HG03175 (cell line): ENCODE results near the gene MYRIP.

Source experiments
- ATAC-seq: cut with Tn5 transposase; IDR thresholded peaks from one replicate; pipeline ENCODE4 v1.9.1; 2021; ENCODE audit warnings: mild to moderate bottlenecking, moderate library complexity; ENCODE audit not compliant: unreplicated experiment

MYRIP gene

DNA sequence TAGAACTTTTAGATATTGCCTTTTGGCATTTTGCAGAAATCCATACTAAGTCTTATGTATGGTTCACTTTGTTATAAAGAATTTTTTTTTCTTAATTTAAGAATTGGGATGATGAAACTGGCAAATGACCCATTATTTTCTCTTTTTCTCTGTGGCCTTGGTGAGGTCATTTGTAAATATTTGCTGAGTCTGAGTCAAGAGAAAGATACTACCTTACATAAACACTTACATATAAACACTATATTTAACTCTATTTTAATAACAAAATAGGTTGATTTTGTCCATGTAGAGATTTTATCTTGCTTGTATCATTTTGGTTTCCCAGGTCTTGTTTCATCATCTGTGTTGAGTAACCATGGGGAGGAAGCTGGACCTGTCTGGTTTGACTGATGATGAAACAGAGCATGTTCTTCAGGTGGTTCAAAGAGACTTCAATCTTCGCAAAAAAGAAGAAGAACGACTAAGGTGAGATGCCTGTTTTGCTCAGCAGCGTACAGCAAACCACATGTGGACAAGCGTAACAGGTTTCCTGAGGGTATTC, 91.1 kb downstream of the MYRIP start:
- no peak for ATAC-seq

DNA sequence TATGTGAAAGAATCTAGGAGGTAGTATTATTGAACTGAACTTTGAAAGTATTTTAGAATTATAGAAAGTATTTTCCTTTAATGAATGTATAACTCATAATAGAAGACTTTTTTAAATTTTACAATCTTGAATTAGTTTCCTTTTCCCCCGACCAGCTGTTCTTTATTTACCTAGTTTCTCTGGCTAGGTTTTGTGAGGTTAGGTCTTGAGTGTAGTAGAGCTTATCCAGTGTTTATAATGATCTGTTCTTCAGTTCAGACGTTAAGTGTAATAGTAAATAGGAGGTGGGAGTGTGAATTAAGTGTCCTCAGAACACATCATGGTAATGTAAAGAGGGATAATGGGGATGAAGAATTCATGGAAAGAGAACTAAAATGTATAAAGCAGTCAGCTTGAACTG, 93.8 kb downstream of the MYRIP start:
- ATAC-seq, result no peak

GRCh38 chr3:39905788-39906187, 96.4 kb downstream of the MYRIP start:
- no peak for ATAC-seq

- ATAC-seq, result no peak
Observed at GRCh38 chr3:39907981-39908380, 98.6 kb downstream of the MYRIP start.

DNA sequence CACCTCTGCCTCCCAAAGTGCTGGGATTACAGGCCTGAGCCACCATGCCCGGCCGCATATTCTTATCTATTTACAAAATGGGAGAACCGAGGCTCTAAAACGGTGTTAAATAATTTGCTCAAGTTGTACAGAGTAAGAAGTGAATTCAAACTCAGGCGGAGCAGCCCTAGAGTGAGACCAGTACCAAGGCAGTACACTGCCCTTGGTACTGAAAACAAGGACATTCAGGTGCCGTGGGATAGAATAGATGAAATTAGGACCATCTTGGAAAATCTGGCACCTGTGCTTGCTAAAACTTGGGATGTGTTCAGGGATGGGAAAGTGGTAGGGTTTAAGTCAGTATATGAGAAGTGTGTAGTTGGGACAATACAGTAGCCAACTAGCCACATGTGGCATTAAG, 100.7 kb downstream of the MYRIP start:
- ATAC-seq, result no peak

- no peak for ATAC-seq
Observed at GRCh38 chr3:39910826-39911464, 101.5 kb downstream of the MYRIP start.

GRCh38 chr3:39911465-39912309, 102.3 kb downstream of the MYRIP start:
- no peak for ATAC-seq

GRCh38 chr3:39915027-39915426, 105.6 kb downstream of the MYRIP start:
- no peak for ATAC-seq

DNA sequence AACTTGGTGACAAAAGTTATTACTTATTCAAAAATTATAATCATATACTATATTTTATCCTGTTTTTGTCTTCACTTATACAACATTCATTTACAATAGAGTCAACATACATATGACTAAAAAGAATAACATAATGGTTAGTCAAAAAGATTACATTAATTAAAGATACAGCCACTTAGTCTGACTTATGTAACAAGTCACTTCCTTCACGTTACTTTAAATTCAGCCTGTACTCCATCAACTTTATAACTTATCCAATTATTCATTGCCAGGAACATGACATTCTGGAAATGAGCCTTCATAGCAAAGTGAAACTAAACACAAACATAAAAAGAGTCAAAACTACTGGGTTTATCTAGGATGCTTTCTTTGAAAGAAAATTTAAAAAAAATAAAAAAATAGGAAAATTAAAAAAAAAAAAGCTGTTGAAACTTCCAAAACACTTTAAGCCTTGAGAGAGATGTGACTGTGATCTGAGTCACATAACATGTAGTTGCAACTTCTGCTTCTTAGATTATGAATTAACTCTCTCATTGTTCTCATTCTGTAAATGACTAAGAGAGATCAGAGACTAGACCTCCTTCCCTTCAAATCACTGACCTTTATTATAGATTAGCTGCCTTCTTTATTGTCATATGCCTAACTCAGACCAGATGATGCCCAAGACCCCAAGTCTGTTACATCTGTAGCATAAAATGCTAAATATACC, 107.8 kb downstream of the MYRIP start:
- ATAC-seq, result peak; percentile 79

- no peak for ATAC-seq
Observed at GRCh38 chr3:39919281-39919680, 109.9 kb downstream of the MYRIP start.

GRCh38 chr3:39920271-39920670, 110.9 kb downstream of the MYRIP start:
- no peak for ATAC-seq

DNA sequence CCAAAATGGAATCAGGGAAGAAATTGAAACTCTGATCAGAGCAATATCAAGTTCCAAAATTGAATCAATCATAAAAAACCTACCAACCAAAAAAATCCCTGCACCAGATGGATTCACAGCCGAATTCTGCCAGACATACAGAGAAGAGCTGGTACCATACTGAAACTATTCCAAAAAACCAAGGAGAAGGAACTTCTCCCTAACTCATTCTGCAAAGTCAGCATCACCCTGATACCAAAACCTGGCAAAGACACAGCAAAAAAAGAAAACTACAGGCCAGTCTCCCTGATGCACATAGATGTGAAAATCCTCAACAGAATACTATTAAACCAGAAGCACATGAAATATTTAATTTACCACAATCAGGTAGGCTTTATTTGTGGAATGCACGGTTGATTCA, 118.1 kb downstream of the MYRIP start:
- ATAC-seq, result no peak

DNA sequence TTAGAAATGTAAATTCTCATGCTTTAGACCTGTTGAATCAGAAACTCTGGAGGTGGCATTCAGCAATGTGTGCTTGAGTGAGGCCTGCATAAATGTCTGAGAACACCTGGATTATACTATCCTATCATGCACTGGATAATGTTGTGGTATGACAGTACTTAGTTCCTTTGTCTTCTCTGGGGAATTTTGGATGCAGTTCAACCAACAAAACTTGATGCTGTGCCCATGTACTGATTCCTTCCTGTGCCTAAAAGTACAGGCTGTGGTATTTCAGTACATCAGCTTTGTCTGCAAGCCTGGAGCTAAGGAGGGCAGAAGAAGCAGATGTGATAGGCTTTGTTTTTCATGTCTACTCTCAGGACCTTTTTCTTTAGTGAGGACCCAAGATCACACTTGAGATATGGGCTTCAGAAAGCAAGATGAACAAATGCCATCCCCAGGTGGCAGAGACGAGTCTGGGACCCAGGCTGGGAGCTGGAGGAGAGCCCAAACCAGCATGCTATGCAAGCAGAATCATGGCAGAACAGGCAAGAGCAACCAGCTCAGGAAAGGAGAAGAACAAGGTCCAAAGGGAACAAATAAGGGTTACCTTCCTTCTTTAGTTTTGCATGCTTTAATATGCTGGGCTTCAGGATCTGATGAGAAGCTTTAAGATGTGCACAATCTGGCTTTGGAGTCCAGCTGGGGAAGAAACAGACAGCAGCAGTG, 124.7 kb downstream of the MYRIP start:
- ATAC-seq, result no peak

GRCh38 chr3:39934696-39935095, 125.3 kb downstream of the MYRIP start:
- no peak for ATAC-seq

- no peak for ATAC-seq
Observed at GRCh38 chr3:39935261-39935660, 125.9 kb downstream of the MYRIP start.

DNA sequence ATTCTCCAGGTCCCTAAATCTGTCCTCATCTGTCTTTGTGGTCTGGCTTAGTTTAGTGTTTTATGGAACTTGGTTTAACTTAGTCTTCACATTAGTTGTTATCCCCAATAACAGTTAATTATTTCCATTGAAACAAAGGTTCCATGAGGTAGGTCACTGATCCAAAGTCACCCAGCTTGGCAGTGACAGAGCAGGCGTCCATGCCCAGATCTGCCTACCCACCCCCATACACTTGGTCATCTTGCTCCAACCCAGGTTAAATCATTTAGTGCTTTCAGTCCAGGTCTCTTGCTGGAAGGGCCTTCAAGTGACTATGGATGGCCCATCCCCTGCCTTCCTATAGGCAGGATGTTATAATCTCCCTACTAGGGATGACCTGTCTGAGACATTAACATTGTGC, 127.4 kb downstream of the MYRIP start:
- ATAC-seq, result no peak

- no peak for ATAC-seq
Observed at GRCh38 chr3:39937315-39937714, 127.9 kb downstream of the MYRIP start.

- peak; percentile 83 for ATAC-seq
Observed at GRCh38 chr3:39937874-39938273, 128.5 kb downstream of the MYRIP start.

GRCh38 chr3:39941931-39942330, 132.5 kb downstream of the MYRIP start:
- no peak for ATAC-seq

DNA sequence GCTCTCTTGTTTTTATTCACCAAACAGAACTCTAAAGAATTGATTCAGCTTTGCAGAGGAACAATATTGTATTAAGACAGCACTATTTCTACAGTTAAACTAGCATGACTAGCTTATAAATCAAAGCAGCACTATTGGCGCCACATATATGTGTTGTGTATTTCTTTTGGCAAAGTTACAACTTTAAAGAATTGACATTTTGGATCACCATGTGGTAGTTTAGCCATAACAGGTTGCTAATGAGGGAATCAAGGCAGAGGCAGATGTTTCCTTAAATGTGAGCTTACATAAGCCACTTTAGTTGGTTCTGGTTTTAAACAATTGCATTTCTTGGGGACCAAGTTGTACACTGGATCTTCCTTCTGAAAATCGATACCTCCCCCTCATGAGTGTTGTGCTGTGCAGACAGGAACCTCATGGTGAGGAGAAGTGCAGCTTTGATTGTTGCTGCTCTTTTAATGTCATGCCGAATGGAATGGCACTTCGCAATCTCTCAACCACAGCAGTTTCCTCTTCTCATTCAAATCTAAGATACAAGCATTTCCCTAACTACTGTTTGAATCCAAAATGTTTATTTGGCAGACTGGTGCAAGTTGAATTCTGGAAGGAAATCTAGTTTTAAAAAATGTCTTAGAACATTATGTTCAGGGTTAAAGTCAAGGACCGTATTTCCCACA, 151.2 kb downstream of the MYRIP start:
- no peak for ATAC-seq
